GM21515 (cell line): ENCODE data around the gene KCNE3.
"Not testable (repeated sequence)": the region's sequence is repeated elsewhere in the genome, so short reads cannot be mapped to it uniquely, and the experiment has no call there.

Experiments used
- ATAC-seq: cut with Tn5 transposase; IDR thresholded peaks from one replicate; pipeline ENCODE4 v1.9.1; 2021; ENCODE audit not compliant: unreplicated experiment

The KCNE3 gene

DNA sequence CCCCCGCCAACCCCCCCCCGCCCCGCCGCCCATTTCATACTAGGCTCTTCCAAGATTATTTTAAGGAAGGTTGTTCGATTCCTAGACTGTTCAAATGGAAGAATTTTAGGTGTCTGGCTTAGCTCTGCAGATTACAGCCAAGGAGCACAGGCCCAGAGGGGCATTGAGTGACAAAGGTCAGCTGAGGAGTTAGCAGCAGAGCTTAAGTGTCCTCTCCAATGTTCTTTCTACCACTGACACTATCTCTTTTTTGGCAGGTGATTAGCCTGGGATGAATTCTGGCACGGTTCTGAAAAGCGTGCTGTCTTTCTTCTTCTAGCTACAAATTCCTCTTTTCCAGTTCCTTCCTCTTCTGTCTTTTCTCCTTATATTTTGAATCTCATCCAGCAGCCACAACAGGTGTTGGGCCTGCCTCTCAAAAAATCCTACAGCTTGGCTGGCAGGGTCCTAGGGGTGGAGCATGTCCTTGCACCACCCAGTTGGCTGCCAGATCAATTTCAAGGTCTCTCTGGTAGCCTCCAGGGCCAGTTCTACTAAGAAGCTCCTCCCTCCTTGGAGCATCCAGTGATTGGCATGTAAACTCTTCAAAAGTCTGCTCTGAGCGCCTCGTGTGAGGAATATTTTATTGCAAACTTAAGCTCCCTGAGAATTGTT is 23.0 kb downstream of the KCNE3 start:
- ATAC-seq, result no peak

DNA sequence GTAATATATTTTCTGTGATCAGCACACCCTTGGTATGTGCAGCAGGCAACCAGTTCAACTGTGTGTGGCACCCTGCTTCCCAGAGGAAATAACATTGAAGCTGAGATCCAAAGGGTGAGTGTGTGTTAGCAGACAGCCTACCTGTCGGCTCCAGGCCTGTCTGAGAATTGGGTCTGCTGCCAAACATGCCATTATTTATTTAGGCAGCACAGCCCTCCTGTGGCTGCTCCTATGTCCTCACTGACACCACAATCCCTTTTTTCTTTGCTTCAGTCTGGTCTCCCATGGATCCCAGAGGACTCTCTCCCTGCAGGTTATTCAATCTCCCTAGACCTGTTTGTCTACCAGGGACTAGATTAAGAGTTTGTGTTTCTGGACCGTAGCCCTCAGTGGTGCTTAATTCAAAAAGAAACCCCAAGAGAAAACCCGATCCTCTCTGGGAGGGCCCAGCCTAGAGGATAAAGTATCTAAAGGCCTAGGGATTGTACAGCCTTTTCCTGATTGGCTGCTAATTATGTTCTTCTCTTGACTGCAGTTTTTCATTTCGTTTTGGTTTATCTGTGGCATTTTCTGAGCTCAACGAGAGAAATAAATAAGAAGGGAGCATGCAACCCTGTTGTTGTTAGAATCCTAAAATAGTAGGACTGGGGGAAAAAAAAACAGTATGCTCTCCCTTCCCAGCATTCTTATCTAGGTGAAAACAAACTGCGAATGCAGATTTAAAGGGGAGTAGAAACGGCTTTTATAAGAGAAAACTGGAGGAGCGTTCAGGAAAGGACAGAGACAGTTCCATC is 24.1 kb downstream of the KCNE3 start:
- ATAC-seq, result no peak

DNA sequence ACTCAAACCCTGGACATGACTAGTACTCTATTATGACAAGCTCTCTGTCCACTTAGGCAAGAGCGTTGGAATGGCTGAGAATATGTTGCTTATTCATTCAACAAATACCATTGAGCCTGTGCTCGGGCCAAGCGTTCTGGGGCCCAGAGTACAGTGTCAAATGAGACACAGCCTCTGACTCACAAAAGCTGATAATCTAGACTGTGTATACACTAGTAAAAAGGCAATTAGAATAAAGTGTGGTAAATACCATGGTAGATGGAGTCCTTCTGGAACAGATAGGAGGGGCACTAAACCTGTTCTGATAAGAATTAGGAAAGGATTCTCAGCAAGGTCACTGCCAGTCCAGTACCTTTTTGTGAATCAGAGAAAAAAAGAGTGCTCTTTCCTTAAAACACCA is 24.7 kb downstream of the KCNE3 start:
- ATAC-seq, result no peak

- no peak for ATAC-seq
Observed at GRCh38 chr11:74438681-74439080, 28.7 kb downstream of the KCNE3 start.

DNA sequence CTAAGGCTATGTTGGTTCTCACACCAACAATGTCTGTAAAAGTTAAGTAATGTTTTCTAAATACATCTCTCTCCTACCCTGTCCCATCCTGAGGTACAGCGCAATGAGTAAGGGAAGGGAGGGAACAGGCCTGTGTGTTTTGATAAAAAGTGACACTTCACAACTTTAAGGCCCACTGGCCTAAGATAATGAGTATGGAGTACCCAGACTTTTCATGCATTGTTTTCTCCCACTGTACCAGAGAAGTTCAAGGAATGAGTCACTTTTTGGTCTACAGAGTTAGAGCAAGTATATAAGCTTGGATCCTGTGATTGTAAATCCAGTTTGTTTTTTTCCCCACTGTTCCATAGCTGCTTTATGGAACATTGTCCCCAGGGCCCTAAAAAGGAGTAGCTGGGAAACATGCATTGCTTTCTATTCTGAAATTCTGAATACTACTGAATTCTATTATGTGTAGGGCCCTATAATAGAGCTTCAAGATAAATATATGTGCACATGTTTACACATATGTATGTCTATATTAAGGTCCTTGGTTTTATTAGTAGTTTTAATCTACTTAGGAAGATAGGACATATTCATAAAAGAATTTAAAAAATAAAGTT is 29.8 kb downstream of the KCNE3 start:
- ATAC-seq, result no peak

DNA sequence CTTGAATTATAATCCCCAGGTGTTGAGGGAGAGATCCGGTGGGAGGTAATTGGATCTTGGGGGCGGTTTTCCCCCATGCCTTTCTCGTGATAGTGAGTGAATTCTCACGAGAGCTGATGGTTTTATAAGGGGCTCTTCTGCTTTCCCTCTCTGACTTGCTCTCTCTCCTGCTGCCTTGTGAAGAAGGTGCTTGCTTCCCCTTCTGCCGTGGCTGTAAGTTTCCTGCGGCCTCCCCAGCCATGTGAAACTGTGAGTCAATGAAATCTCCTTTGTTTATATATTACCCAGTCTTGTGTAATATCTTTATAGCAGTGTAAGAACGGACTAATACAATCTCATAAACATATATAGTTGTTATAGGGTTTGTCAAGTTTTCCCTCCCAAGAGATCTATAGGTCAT is 32.8 kb downstream of the KCNE3 start:
- no peak for ATAC-seq

DNA sequence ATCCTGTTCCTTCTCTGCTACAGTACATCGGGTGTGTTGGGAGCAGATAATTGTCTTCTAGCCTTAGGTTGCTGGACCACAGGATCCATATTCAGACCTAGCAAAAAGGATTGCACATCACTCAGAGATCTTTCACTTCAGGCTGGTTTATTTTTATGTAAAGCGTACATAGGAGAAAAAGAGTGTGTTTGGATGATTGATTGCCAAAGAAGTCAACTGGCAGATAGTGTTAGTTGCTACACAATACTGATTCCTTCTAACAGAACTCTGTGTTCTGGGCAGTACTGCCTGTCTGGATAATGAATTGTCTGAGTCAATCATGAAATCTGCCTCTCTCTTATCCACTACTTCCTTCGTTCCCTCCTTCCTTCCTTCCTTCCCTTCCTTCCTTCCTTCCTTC is 38.1 kb downstream of the KCNE3 start:
- ATAC-seq, result no peak

DNA sequence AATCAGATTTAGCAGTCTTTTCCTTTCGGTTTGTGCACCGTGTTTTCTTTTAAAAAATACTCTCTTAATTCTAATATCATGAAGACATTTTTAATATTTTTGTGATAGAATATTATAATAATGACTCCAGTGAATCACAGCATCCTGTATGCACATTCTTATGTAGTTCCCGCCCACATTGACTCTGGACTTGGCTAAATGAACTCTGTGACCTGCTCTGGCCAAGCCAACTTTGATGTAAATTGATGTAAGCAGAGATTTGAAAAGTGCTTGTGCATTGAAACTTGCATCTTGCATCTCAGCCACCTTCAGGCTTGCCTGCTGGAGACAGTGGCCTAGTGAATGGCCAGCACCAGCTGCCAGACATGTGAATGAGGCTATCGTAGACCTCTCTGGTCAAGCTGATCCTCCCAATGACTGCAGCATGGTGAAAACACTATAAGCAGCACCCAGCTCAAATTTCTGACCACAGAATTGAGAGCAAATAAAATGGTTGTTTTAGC is 39.9 kb downstream of the KCNE3 start:
- no peak for ATAC-seq

DNA sequence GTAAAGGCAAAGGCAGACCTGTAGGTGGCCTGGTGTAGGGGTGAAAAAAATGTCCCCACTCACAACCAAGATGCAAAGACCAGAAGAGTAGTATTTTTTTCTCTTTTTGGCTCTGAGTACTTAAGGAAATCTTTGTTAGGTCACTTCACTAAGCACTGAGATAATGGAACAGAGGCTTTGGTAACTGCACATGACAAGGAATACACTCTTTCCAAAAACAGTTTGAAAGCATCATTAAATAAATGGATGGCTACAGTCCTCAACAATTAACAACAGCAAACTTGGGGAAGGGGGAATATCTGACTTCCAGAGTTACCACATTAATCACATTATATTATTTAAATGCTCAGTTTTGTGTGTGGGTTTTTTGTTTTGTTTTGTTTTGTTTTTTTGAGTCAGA is 42.2 kb downstream of the KCNE3 start:
- no peak for ATAC-seq

DNA sequence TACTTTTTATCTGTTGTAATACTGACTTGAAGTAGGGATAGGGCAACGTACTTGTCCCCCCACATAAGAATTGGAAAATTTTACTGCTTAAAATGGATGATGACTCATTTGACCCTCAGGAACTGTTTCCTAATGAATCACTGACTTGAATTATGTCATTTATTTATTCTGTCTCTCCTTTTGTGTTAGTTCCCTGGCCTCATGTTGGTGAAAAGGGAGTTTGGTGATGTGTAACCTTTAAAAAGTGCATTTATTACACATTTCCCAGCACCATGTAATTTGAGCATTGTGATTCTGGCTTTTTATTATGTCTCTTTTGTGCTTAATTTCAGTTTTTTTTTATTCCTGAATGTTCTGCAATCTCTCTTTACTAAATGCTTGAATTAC is 48.8 kb downstream of the KCNE3 start:
- no peak for ATAC-seq

DNA sequence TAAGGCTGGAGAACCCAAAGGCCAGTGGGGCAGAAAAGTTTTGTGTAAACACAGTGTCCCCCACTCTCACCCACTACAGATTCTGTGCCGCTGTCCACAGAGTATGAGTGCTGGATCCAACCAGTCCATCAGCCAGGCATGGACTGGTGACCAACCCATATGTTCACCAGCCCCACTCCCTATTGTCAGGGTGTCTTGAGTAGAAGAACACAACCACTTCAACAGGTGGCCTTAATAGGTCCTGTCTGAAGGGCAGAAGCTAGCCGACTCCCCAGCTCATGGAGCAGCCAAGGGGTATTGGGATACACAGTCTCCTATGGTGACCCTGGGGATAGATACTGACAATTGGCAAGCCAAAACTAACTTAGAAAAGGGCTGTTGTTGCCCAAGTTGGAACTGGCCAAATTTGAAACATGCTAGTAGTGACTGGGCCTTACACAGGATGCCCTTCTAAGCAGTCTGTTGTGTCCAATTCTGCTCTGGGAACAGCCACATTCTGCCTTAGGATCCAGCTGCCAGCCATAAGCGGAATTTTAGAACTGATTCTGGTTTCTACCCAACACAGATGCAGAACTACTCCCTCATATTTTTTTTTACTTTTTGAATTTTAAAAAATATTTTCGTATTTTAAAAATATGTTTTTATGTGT is 49.4 kb downstream of the KCNE3 start:
- no peak for ATAC-seq

GRCh38 chr11:74417379-74417804 is 50.0 kb downstream of the KCNE3 start:
- no peak for ATAC-seq

GRCh38 chr11:74416974-74417373 is 50.4 kb downstream of the KCNE3 start:
- not testable (repeated sequence) for ATAC-seq

DNA sequence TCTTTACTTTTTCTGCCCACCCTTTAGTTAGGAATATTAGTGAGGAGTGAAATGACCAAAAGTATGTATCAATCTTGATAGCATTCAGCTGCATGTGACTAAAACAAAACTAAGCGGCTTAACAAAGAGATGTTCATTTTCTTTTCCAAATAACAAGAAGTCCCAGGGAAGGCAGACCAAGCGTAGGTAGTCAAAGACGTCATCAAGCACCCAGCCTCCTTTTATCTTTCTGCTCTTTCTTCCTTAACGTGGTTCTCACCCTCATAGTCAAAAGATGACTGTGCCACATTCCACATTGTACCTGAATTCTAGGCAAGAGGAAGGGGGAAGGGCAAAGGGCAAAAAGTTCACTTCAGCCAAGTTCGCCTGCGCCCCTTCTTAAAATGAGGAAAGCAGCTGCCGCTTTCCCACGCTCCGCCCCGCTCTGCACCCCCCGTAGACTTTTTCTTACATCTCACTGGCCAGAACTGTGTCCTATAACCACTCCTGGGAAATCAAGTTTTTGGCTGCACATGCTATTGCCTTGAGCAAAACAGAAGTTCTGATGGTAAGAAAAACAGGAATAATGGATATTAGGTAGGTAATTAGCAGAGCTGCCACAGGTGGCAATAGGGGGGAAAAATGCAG is 54.5 kb downstream of the KCNE3 start:
- no peak for ATAC-seq

DNA sequence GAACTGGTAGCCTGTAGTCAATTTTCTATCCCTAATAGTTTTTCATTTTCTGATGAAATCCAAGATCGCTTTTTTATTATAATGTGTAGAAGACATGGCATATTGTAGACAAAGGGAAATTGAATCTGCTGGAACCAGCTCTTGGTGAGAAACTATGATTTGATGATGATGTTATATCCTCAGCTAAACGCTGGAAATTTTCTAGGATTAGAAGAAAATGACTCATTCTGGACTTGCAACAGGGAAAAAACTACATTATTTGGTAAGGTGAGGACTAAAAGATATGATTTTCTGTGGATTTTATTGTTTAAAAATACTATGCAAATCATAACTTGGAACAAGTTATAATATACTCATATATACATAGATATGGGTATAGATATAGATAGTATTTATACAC is 55.0 kb downstream of the KCNE3 start:
- no peak for ATAC-seq

GRCh38 chr11:74409633-74410032 is 57.7 kb downstream of the KCNE3 start:
- ATAC-seq, result no peak
